H9 (cell line): ENCODE measurements around the gene NDUFA9. TPM values are rescaled to one million over a fixed set of nuclear protein-coding genes. Genes with fewer than 3 reads are reported as not detected.

Source experiments
- DNase-seq: peaks from one replicate; pipeline ENCODE4 v3.0.0-alpha.2; 2017
- H2AFZ ChIP-seq: one replicate; pipeline ENCODE4 v1.6.1; 2013; ENCODE audit warnings: mild to moderate bottlenecking, low read length, control low read depth, moderate library complexity
- H2AK5ac ChIP-seq: 2 replicates; pipeline ENCODE4 v1.6.1; 2013; ENCODE audit warnings: low read length, control low read depth, mixed read lengths; ENCODE audit not compliant: insufficient read length
- H2BK120ac ChIP-seq: one replicate; pipeline ENCODE4 v1.6.1; 2013; ENCODE audit warnings: low read depth, mild to moderate bottlenecking, low read length, control low read depth, inconsistent platforms; ENCODE audit not compliant: poor library complexity, severe bottlenecking
- H2BK12ac ChIP-seq: 2 replicates; pipeline ENCODE4 v1.6.1; 2013; ENCODE audit warnings: low read length, control low read depth, mixed read lengths, low read depth; ENCODE audit not compliant: insufficient read length
- H2BK15ac ChIP-seq: 2 replicates; pipeline ENCODE4 v1.6.1; 2013; ENCODE audit warnings: low read depth, low read length, control low read depth
- H2BK20ac ChIP-seq: one replicate; pipeline ENCODE4 v1.6.1; 2013; ENCODE audit warnings: low read depth, mild to moderate bottlenecking, low read length, control low read depth, inconsistent platforms; ENCODE audit not compliant: poor library complexity, severe bottlenecking
- H2BK5ac ChIP-seq: 2 replicates; pipeline ENCODE4 v1.6.1; 2013; ENCODE audit warnings: low read length, control low read depth, mixed read lengths; ENCODE audit not compliant: insufficient read length
- H3K14ac ChIP-seq: 2 replicates; pipeline ENCODE4 v1.6.1; 2013; ENCODE audit warnings: low read length, control low read depth; ENCODE audit not compliant: insufficient read depth
- H3K18ac ChIP-seq: 2 replicates; pipeline ENCODE4 v1.6.1; 2013; ENCODE audit warnings: low read depth, mild to moderate bottlenecking, mixed read lengths, low read length, control low read depth; ENCODE audit not compliant: insufficient read length
- H3K23ac ChIP-seq: 2 replicates; pipeline ENCODE4 v1.6.1; 2013; ENCODE audit warnings: low read length, control low read depth, mixed read lengths, low read depth; ENCODE audit not compliant: insufficient read length
- H3K23me2 ChIP-seq: 2 replicates; pipeline ENCODE4 v1.6.1; 2013; ENCODE audit warnings: low read depth, mild to moderate bottlenecking, mixed read lengths, low read length, control low read depth; ENCODE audit not compliant: insufficient read length, poor library complexity, severe bottlenecking
- H3K27ac ChIP-seq: 2 replicates; pipeline ENCODE4 v1.5.1; 2013; ENCODE audit warnings: low read length, control low read depth, mixed read lengths, low read depth; ENCODE audit not compliant: insufficient read length
- H3K27me3 ChIP-seq: 2 replicates; pipeline ENCODE4 v1.6.1; 2013; ENCODE audit warnings: low read length, control low read depth, inconsistent platforms; ENCODE audit not compliant: insufficient read depth
- H3K4ac ChIP-seq: 2 replicates; pipeline ENCODE4 v1.6.1; 2013; ENCODE audit warnings: low read depth, mild to moderate bottlenecking, control low read depth, inconsistent platforms, low read length, moderate library complexity
- H3K4me1 ChIP-seq: 2 replicates; pipeline ENCODE4 v1.6.1; 2013; ENCODE audit warnings: low read length, control low read depth, inconsistent platforms; ENCODE audit not compliant: insufficient read depth
- H3K4me2 ChIP-seq: 2 replicates; pipeline ENCODE4 v1.6.1; 2013; ENCODE audit warnings: low read length, control low read depth, mixed read lengths; ENCODE audit not compliant: insufficient read length, insufficient read depth
- H3K56ac ChIP-seq: 2 replicates; pipeline ENCODE4 v1.6.1; 2013; ENCODE audit warnings: low read depth, mild to moderate bottlenecking, mixed read lengths, low read length, control low read depth; ENCODE audit not compliant: insufficient read length
- H3K79me1 ChIP-seq: 2 replicates; pipeline ENCODE4 v1.6.1; 2013; ENCODE audit warnings: low read depth, mild to moderate bottlenecking, moderate library complexity, low read length, control low read depth, inconsistent platforms; ENCODE audit not compliant: insufficient read depth, poor library complexity, severe bottlenecking
- H3K79me2 ChIP-seq: 2 replicates; pipeline ENCODE4 v1.6.1; 2013; ENCODE audit warnings: low read length, control low read depth, inconsistent platforms; ENCODE audit not compliant: insufficient read depth
- H3K9ac ChIP-seq: 2 replicates; pipeline ENCODE4 v1.6.1; 2013; ENCODE audit warnings: low read length, control low read depth, mixed read lengths; ENCODE audit not compliant: insufficient read length; ENCODE audit errors: extremely low read depth
- H3K9me3 ChIP-seq: one replicate; pipeline ENCODE4 v1.6.1; 2013; ENCODE audit warnings: low read depth, low read length, inconsistent platforms; ENCODE audit not compliant: control insufficient read depth
- H3T11ph ChIP-seq: one replicate; pipeline ENCODE4 v1.6.1; 2013; ENCODE audit warnings: mild to moderate bottlenecking, low read length, control low read depth, inconsistent platforms
- H4K20me1 ChIP-seq: one replicate; pipeline ENCODE4 v1.6.1; 2013; ENCODE audit not compliant: control insufficient read depth, insufficient read length, insufficient read depth
- H4K5ac ChIP-seq: 2 replicates; pipeline ENCODE4 v1.6.1; 2013; ENCODE audit warnings: low read depth, mild to moderate bottlenecking, mixed read lengths, low read length, control low read depth; ENCODE audit not compliant: insufficient read length
- H4K8ac ChIP-seq: replicated peaks from 2 replicates; pipeline ENCODE4 v1.6.1; 2013; ENCODE audit warnings: low read length, control low read depth, mixed read lengths, low read depth; ENCODE audit not compliant: insufficient read length
- H4K91ac ChIP-seq: 2 replicates; pipeline ENCODE4 v1.6.1; 2013; ENCODE audit warnings: low read depth, mild to moderate bottlenecking, moderate library complexity, mixed read lengths, low read length, control low read depth; ENCODE audit not compliant: insufficient read length
- H3K27ac Mint-ChIP-seq, 3 experiments: 2 replicates in 2 of 3; 3 replicates in 1 of 3; pipeline ENCODE4 v1.8.0; 2020 to 2021; ENCODE audit warnings: mixed read lengths in 3 of 3, mild to moderate bottlenecking in 1 of 3, moderate library complexity in 1 of 3
- H3K27me3 Mint-ChIP-seq: 2 replicates; pipeline ENCODE4 v1.8.0; 2021; ENCODE audit warnings: low read depth, mild to moderate bottlenecking, moderate library complexity, mixed read lengths
- H3K36me3 Mint-ChIP-seq, 3 experiments: 2 replicates in 2 of 3; 3 replicates in 1 of 3; pipeline ENCODE4 v1.8.0; 2020 to 2021; ENCODE audit warnings: low read depth in 3 of 3, mixed read lengths in 3 of 3; ENCODE audit not compliant: insufficient read depth in 1 of 3
- H3K4me1 Mint-ChIP-seq, 2 experiments: 2 replicates each; pipeline ENCODE4 v1.8.0; 2020; ENCODE audit warnings: mixed read lengths in 2 of 2
- H3K4me3 Mint-ChIP-seq, 2 experiments: 2 replicates in 1 of 2; 3 replicates in 1 of 2; pipeline ENCODE4 v1.8.0; 2020 to 2021; ENCODE audit warnings: mild to moderate bottlenecking in 2 of 2, mixed read lengths in 2 of 2, moderate library complexity in 1 of 2
- H3K9me3 Mint-ChIP-seq, 2 experiments: 2 replicates in 1 of 2; 3 replicates in 1 of 2; pipeline ENCODE4 v1.8.0; 2020; ENCODE audit warnings: mild to moderate bottlenecking in 2 of 2, mixed read lengths in 2 of 2, moderate library complexity in 1 of 2
- WGBS: extraction: QIAGEN DNeasy Blood & Tissue Kit; methylation state at CpG from one replicate; pipeline ENCODE4 v1.1.7; 2013; ENCODE audit warnings: missing lambda C conversion rate, low lambda C conversion rate, mixed read lengths; ENCODE audit not compliant: insufficient read length; ENCODE audit errors: extremely low coverage; 5-methylcytosine and 5-hydroxymethylcytosine counted together
- total RNA-seq: library from RNA; stranded (reverse); gene quantifications from 2 replicates; pipeline ENCODE4 v1.2.1, GENCODE V29; 2021
- TF ChIP-seq, protein P1 (sequence below): fragments of 200-600 bp; sonication (generic); conservative IDR thresholded peaks from 3 replicates; pipeline ENCODE4 v1.8.0; 2021; ENCODE audit warnings: antibody characterized with exemption, mild to moderate bottlenecking

The NDUFA9 gene
- total RNA-seq, 1 experiment from 2014 or later, result 83.9 TPM

DNA sequence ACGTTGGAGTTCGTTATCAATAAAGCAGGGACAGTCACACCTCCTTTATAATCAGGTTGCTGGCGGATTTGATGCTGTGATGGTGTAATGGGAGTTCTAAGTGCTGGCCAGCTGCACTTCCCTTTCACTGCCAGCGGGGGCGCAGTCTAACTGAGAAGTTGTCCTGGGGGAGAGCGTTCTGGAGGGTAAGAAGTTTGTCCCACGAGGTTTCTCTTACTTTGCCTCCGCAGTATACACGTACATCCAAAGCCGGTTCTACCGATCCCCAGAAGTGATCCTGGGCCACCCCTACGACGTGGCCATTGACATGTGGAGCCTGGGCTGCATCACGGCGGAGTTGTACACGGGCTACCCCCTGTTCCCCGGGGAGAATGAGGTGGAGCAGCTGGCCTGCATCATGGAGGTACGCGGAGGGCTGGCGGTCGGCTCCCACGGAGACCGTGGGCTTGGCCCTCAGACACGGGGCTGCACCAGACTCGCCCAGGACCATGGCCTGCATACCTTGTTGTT is 44.2 kb upstream of the NDUFA9 start:
- no peak overlapping the region for H4K5ac ChIP-seq
- H3K14ac ChIP-seq, result peak overlapping the region; percentile 55; the same call in 1 of the 2 replicates
- no peak overlapping the region for H2BK120ac ChIP-seq
- H2BK5ac ChIP-seq, result no peak overlapping the region
- peaks cover 2% of the 10 kb centered on the region; the same call in 1 of the 2 replicates for H3K4me1 ChIP-seq
- Mint-ChIP-seq H3K9me3 (no peaks in the 10 kb centered on the region), H3K36me3 (peaks cover 0 to 5% (median 0%) of the 10 kb centered on the region in 3 experiments; a peak in 1 of 7 replicates), H3K4me1 (peaks cover 0 to 14% of the 10 kb centered on the region in 2 experiments; a peak in 3 of 4 replicates), H3K27me3 (peaks cover 17% of the 10 kb centered on the region), H3K4me3 (peak overlapping the region; percentile 93 to 97), H3K27ac (peak overlapping the region in 2 of 3 experiments; percentile 90 to 93; a peak in 5 of 7 replicates)
- no peaks in the 10 kb centered on the region for H3K79me1 ChIP-seq
- H3K27ac ChIP-seq, result no peak overlapping the region
- H2AFZ ChIP-seq, result no peak overlapping the region
- DNase-seq, result peak; percentile 86
- peaks cover 3% of the 10 kb centered on the region for H3K23me2 ChIP-seq
- H3K27me3 ChIP-seq, result no peaks in the 10 kb centered on the region
- peak overlapping the region; percentile 12 for H3K18ac ChIP-seq
- H4K91ac ChIP-seq, result no peak overlapping the region
- no peak overlapping the region for H2AK5ac ChIP-seq
- H2BK20ac ChIP-seq, result no peak overlapping the region
- H3K9me3 ChIP-seq, result no peaks in the 10 kb centered on the region
- no peak overlapping the region for H4K8ac ChIP-seq
- TF ChIP-seq, protein P1, sequence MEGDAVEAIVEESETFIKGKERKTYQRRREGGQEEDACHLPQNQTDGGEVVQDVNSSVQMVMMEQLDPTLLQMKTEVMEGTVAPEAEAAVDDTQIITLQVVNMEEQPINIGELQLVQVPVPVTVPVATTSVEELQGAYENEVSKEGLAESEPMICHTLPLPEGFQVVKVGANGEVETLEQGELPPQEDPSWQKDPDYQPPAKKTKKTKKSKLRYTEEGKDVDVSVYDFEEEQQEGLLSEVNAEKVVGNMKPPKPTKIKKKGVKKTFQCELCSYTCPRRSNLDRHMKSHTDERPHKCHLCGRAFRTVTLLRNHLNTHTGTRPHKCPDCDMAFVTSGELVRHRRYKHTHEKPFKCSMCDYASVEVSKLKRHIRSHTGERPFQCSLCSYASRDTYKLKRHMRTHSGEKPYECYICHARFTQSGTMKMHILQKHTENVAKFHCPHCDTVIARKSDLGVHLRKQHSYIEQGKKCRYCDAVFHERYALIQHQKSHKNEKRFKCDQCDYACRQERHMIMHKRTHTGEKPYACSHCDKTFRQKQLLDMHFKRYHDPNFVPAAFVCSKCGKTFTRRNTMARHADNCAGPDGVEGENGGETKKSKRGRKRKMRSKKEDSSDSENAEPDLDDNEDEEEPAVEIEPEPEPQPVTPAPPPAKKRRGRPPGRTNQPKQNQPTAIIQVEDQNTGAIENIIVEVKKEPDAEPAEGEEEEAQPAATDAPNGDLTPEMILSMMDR, result peak; percentile 98
- no peak overlapping the region for H2BK15ac ChIP-seq
- H3K79me2 ChIP-seq, result no peaks in the 10 kb centered on the region
- no peak overlapping the region for H2BK12ac ChIP-seq
- H3K23ac ChIP-seq, result no peak overlapping the region
- peak overlapping the region; percentile 57 for H3K9ac ChIP-seq
- H3T11ph ChIP-seq, result no peak overlapping the region
- H3K4ac ChIP-seq, result no peak overlapping the region
- no CpG with 5 or more reads among the region's 25 CpGs for WGBS
- no peak overlapping the region for H3K56ac ChIP-seq
- no peaks in the 10 kb centered on the region for H4K20me1 ChIP-seq
- H3K4me2 ChIP-seq, result peak overlapping the region; percentile 50
